H9 (cell line): ENCODE results near the gene DHX40. TPM values are rescaled to one million over a fixed set of nuclear protein-coding genes. Genes with fewer than 3 reads are reported as not detected.

Experiments used
- DNase-seq: peaks from one replicate; pipeline ENCODE4 v3.0.0-alpha.2; 2017
- H2AFZ ChIP-seq: one replicate; pipeline ENCODE4 v1.6.1; 2013; ENCODE audit warnings: mild to moderate bottlenecking, low read length, control low read depth, moderate library complexity
- H2AK5ac ChIP-seq: 2 replicates; pipeline ENCODE4 v1.6.1; 2013; ENCODE audit warnings: low read length, control low read depth, mixed read lengths; ENCODE audit not compliant: insufficient read length
- H2BK120ac ChIP-seq: one replicate; pipeline ENCODE4 v1.6.1; 2013; ENCODE audit warnings: low read depth, mild to moderate bottlenecking, low read length, control low read depth, inconsistent platforms; ENCODE audit not compliant: poor library complexity, severe bottlenecking
- H2BK12ac ChIP-seq: 2 replicates; pipeline ENCODE4 v1.6.1; 2013; ENCODE audit warnings: low read length, control low read depth, mixed read lengths, low read depth; ENCODE audit not compliant: insufficient read length
- H2BK15ac ChIP-seq: 2 replicates; pipeline ENCODE4 v1.6.1; 2013; ENCODE audit warnings: low read depth, low read length, control low read depth
- H2BK20ac ChIP-seq: one replicate; pipeline ENCODE4 v1.6.1; 2013; ENCODE audit warnings: low read depth, mild to moderate bottlenecking, low read length, control low read depth, inconsistent platforms; ENCODE audit not compliant: poor library complexity, severe bottlenecking
- H2BK5ac ChIP-seq: 2 replicates; pipeline ENCODE4 v1.6.1; 2013; ENCODE audit warnings: low read length, control low read depth, mixed read lengths; ENCODE audit not compliant: insufficient read length
- H3K14ac ChIP-seq: 2 replicates; pipeline ENCODE4 v1.6.1; 2013; ENCODE audit warnings: low read length, control low read depth; ENCODE audit not compliant: insufficient read depth
- H3K18ac ChIP-seq: 2 replicates; pipeline ENCODE4 v1.6.1; 2013; ENCODE audit warnings: low read depth, mild to moderate bottlenecking, mixed read lengths, low read length, control low read depth; ENCODE audit not compliant: insufficient read length
- H3K23ac ChIP-seq: 2 replicates; pipeline ENCODE4 v1.6.1; 2013; ENCODE audit warnings: low read length, control low read depth, mixed read lengths, low read depth; ENCODE audit not compliant: insufficient read length
- H3K23me2 ChIP-seq: 2 replicates; pipeline ENCODE4 v1.6.1; 2013; ENCODE audit warnings: low read depth, mild to moderate bottlenecking, mixed read lengths, low read length, control low read depth; ENCODE audit not compliant: insufficient read length, poor library complexity, severe bottlenecking
- H3K27ac ChIP-seq: 2 replicates; pipeline ENCODE4 v1.5.1; 2013; ENCODE audit warnings: low read length, control low read depth, mixed read lengths, low read depth; ENCODE audit not compliant: insufficient read length
- H3K27me3 ChIP-seq: 2 replicates; pipeline ENCODE4 v1.6.1; 2013; ENCODE audit warnings: low read length, control low read depth, inconsistent platforms; ENCODE audit not compliant: insufficient read depth
- H3K4ac ChIP-seq: 2 replicates; pipeline ENCODE4 v1.6.1; 2013; ENCODE audit warnings: low read depth, mild to moderate bottlenecking, control low read depth, inconsistent platforms, low read length, moderate library complexity
- H3K4me1 ChIP-seq: 2 replicates; pipeline ENCODE4 v1.6.1; 2013; ENCODE audit warnings: low read length, control low read depth, inconsistent platforms; ENCODE audit not compliant: insufficient read depth
- H3K4me2 ChIP-seq: 2 replicates; pipeline ENCODE4 v1.6.1; 2013; ENCODE audit warnings: low read length, control low read depth, mixed read lengths; ENCODE audit not compliant: insufficient read length, insufficient read depth
- H3K56ac ChIP-seq: 2 replicates; pipeline ENCODE4 v1.6.1; 2013; ENCODE audit warnings: low read depth, mild to moderate bottlenecking, mixed read lengths, low read length, control low read depth; ENCODE audit not compliant: insufficient read length
- H3K79me1 ChIP-seq: 2 replicates; pipeline ENCODE4 v1.6.1; 2013; ENCODE audit warnings: low read depth, mild to moderate bottlenecking, moderate library complexity, low read length, control low read depth, inconsistent platforms; ENCODE audit not compliant: insufficient read depth, poor library complexity, severe bottlenecking
- H3K79me2 ChIP-seq: 2 replicates; pipeline ENCODE4 v1.6.1; 2013; ENCODE audit warnings: low read length, control low read depth, inconsistent platforms; ENCODE audit not compliant: insufficient read depth
- H3K9ac ChIP-seq: 2 replicates; pipeline ENCODE4 v1.6.1; 2013; ENCODE audit warnings: low read length, control low read depth, mixed read lengths; ENCODE audit not compliant: insufficient read length; ENCODE audit errors: extremely low read depth
- H3K9me3 ChIP-seq: one replicate; pipeline ENCODE4 v1.6.1; 2013; ENCODE audit warnings: low read depth, low read length, inconsistent platforms; ENCODE audit not compliant: control insufficient read depth
- H3T11ph ChIP-seq: one replicate; pipeline ENCODE4 v1.6.1; 2013; ENCODE audit warnings: mild to moderate bottlenecking, low read length, control low read depth, inconsistent platforms
- H4K20me1 ChIP-seq: one replicate; pipeline ENCODE4 v1.6.1; 2013; ENCODE audit not compliant: control insufficient read depth, insufficient read length, insufficient read depth
- H4K5ac ChIP-seq: 2 replicates; pipeline ENCODE4 v1.6.1; 2013; ENCODE audit warnings: low read depth, mild to moderate bottlenecking, mixed read lengths, low read length, control low read depth; ENCODE audit not compliant: insufficient read length
- H4K8ac ChIP-seq: replicated peaks from 2 replicates; pipeline ENCODE4 v1.6.1; 2013; ENCODE audit warnings: low read length, control low read depth, mixed read lengths, low read depth; ENCODE audit not compliant: insufficient read length
- H4K91ac ChIP-seq: 2 replicates; pipeline ENCODE4 v1.6.1; 2013; ENCODE audit warnings: low read depth, mild to moderate bottlenecking, moderate library complexity, mixed read lengths, low read length, control low read depth; ENCODE audit not compliant: insufficient read length
- H3K27ac Mint-ChIP-seq, 3 experiments: 2 replicates in 2 of 3; 3 replicates in 1 of 3; pipeline ENCODE4 v1.8.0; 2020 to 2021; ENCODE audit warnings: mixed read lengths in 3 of 3, mild to moderate bottlenecking in 1 of 3, moderate library complexity in 1 of 3
- H3K27me3 Mint-ChIP-seq: 2 replicates; pipeline ENCODE4 v1.8.0; 2021; ENCODE audit warnings: low read depth, mild to moderate bottlenecking, moderate library complexity, mixed read lengths
- H3K36me3 Mint-ChIP-seq, 3 experiments: 2 replicates in 2 of 3; 3 replicates in 1 of 3; pipeline ENCODE4 v1.8.0; 2020 to 2021; ENCODE audit warnings: low read depth in 3 of 3, mixed read lengths in 3 of 3; ENCODE audit not compliant: insufficient read depth in 1 of 3
- H3K4me1 Mint-ChIP-seq, 2 experiments: 2 replicates each; pipeline ENCODE4 v1.8.0; 2020; ENCODE audit warnings: mixed read lengths in 2 of 2
- H3K4me3 Mint-ChIP-seq, 2 experiments: 2 replicates in 1 of 2; 3 replicates in 1 of 2; pipeline ENCODE4 v1.8.0; 2020 to 2021; ENCODE audit warnings: mild to moderate bottlenecking in 2 of 2, mixed read lengths in 2 of 2, moderate library complexity in 1 of 2
- H3K9me3 Mint-ChIP-seq, 2 experiments: 2 replicates in 1 of 2; 3 replicates in 1 of 2; pipeline ENCODE4 v1.8.0; 2020; ENCODE audit warnings: mild to moderate bottlenecking in 2 of 2, mixed read lengths in 2 of 2, moderate library complexity in 1 of 2
- WGBS: extraction: QIAGEN DNeasy Blood & Tissue Kit; methylation state at CpG from one replicate; pipeline ENCODE4 v1.1.7; 2013; ENCODE audit warnings: missing lambda C conversion rate, low lambda C conversion rate, mixed read lengths; ENCODE audit not compliant: insufficient read length; ENCODE audit errors: extremely low coverage; 5-methylcytosine and 5-hydroxymethylcytosine counted together
- total RNA-seq: library from RNA; stranded (reverse); gene quantifications from 2 replicates; pipeline ENCODE4 v1.2.1, GENCODE V29; 2021
- TF ChIP-seq, protein P1 (sequence below): fragments of 200-600 bp; sonication (generic); conservative IDR thresholded peaks from 3 replicates; pipeline ENCODE4 v1.8.0; 2021; ENCODE audit warnings: antibody characterized with exemption, mild to moderate bottlenecking

The DHX40 gene
- total RNA-seq, 1 experiment from 2014 or later: 28.8 TPM

GRCh38 chr17:59526451-59526850 is 39.0 kb upstream of the DHX40 start:
- Histone ChIP-seq H2BK12ac (no peak overlapping the region), H4K91ac (no peak overlapping the region), H3K4ac (no peak overlapping the region), H2BK5ac (no peak overlapping the region), H3K14ac (no peak overlapping the region), H3K9me3 (no peaks in the 10 kb centered on the region), H3K27me3 (no peaks in the 10 kb centered on the region), H2BK20ac (no peak overlapping the region), H4K20me1 (no peaks in the 10 kb centered on the region), H3K23ac (no peak overlapping the region), H3K4me2 (no peak overlapping the region), H3T11ph (no peak overlapping the region), H2AFZ (no peak overlapping the region), H4K5ac (no peak overlapping the region), H3K79me1 (no peaks in the 10 kb centered on the region), H3K56ac (no peak overlapping the region), H3K4me1 (no peaks in the 10 kb centered on the region), H2AK5ac (no peak overlapping the region), H3K27ac (no peak overlapping the region), H2BK120ac (no peak overlapping the region), H3K18ac (no peak overlapping the region), H4K8ac (no peak overlapping the region), H3K23me2 (no peaks in the 10 kb centered on the region), H2BK15ac (no peak overlapping the region), H3K9ac (no peak overlapping the region), H3K79me2 (no peaks in the 10 kb centered on the region)
- Mint-ChIP-seq H3K36me3 (no peaks in the 10 kb centered on the region), H3K4me3 (no peak overlapping the region), H3K27me3 (peaks cover 2% of the 10 kb centered on the region; the same call in 1 of the 2 replicates), H3K27ac (no peak overlapping the region), H3K4me1 (peaks cover 0 to under 1% of the 10 kb centered on the region in 2 experiments; a peak in 2 of 4 replicates), H3K9me3 (no peaks in the 10 kb centered on the region)
- WGBS: no CpG with 5 or more reads among the region's 2 CpGs
- DNase-seq: no peak
- TF ChIP-seq, protein P1, sequence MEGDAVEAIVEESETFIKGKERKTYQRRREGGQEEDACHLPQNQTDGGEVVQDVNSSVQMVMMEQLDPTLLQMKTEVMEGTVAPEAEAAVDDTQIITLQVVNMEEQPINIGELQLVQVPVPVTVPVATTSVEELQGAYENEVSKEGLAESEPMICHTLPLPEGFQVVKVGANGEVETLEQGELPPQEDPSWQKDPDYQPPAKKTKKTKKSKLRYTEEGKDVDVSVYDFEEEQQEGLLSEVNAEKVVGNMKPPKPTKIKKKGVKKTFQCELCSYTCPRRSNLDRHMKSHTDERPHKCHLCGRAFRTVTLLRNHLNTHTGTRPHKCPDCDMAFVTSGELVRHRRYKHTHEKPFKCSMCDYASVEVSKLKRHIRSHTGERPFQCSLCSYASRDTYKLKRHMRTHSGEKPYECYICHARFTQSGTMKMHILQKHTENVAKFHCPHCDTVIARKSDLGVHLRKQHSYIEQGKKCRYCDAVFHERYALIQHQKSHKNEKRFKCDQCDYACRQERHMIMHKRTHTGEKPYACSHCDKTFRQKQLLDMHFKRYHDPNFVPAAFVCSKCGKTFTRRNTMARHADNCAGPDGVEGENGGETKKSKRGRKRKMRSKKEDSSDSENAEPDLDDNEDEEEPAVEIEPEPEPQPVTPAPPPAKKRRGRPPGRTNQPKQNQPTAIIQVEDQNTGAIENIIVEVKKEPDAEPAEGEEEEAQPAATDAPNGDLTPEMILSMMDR: no peak
